ENCODE measurements around the gene SPINDOC. TPM values are rescaled to one million over a fixed set of nuclear protein-coding genes. Genes with fewer than 3 reads are reported as not detected.

SPINDOC gene
- total RNA-seq, 1 donor from 2014 or later: 19.6 TPM

Other genes starting within 250 kb of the SPINDOC start
- gene PLAAT3, start 199.0 kb upstream of the SPINDOC start, total RNA-seq: 91.8 TPM
- gene ATL3, start 142.1 kb upstream of the SPINDOC start, total RNA-seq: 59.4 TPM
- 107 TPM for gene RTN3, start 132.0 kb upstream of the SPINDOC start, total RNA-seq
- 30.7 TPM for gene ZFTA, start 44.7 kb upstream of the SPINDOC start, total RNA-seq
- 65.0 TPM for gene MARK2, start 25.7 kb downstream of the SPINDOC start, total RNA-seq
- gene RCOR2, start 103.7 kb downstream of the SPINDOC start, total RNA-seq: 2.7 TPM
- gene NAA40, start 125.5 kb downstream of the SPINDOC start, total RNA-seq: 26.2 TPM
- gene COX8A, start 161.2 kb downstream of the SPINDOC start, total RNA-seq: 368 TPM
- gene OTUB1, start 173.0 kb downstream of the SPINDOC start, total RNA-seq: 72.4 TPM
- 3.8 TPM for gene FLRT1, start 222.5 kb downstream of the SPINDOC start, total RNA-seq